Activated B cell treated with CpG ODN at 0.5 μM for 24 hours (primary cell): ENCODE data around the gene IPPK. TPM values are rescaled to one million over a fixed set of nuclear protein-coding genes. Genes with fewer than 3 reads are reported as not detected.

Experiments
- ATAC-seq: fragments of 200-7000 bp; cut with Tn5 transposase; one replicate; pipeline ENCODE4 v1.10.0; 2021; ENCODE audit warnings: low read depth, mild to moderate bottlenecking, moderate library complexity
- CTCF ChIA-PET: fragments of 350-600 bp; sonication (Branson Sonifier 250); formaldehyde crosslinking; loops from one replicate; lab custom pipeline; 2021; ENCODE audit warnings: antibody characterized with exemption; lab: Charles Lee
- POLR2A ChIA-PET: fragments of 350-600 bp; sonication (Branson Sonifier 250); formaldehyde crosslinking; loops from one replicate; lab custom pipeline; 2021; ENCODE audit warnings: antibody characterized with exemption; lab: Charles Lee
- DNase-seq: peaks from one replicate; pipeline ENCODE4 v3.0.0; 2022
- H3K27ac Mint-ChIP-seq: one replicate; pipeline ENCODE4 v1.8.0; 2020; ENCODE audit warnings: mixed read lengths
- H3K27me3 Mint-ChIP-seq: one replicate; pipeline ENCODE4 v1.8.0; 2021; ENCODE audit warnings: mixed read lengths
- H3K36me3 Mint-ChIP-seq: one replicate; pipeline ENCODE4 v1.8.0; 2021; ENCODE audit warnings: low read depth, mixed read lengths
- H3K4me1 Mint-ChIP-seq: one replicate; pipeline ENCODE4 v1.8.0; 2021; ENCODE audit warnings: mixed read lengths
- H3K4me3 Mint-ChIP-seq: one replicate; pipeline ENCODE4 v1.8.0; 2020; ENCODE audit warnings: mild to moderate bottlenecking, mixed read lengths
- H3K9me3 Mint-ChIP-seq: one replicate; pipeline ENCODE4 v1.8.0; 2020; ENCODE audit warnings: mixed read lengths
- intact Hi-C: fragments of 100-400 bp; cut with micrococcal nuclease; formaldehyde crosslinking; loops from one replicate; pipeline ENCODE4 v1.15.1; 2024
- total RNA-seq: library from RNA; stranded (reverse); gene quantifications from 2 replicates; pipeline ENCODE4 v1.2.3, GENCODE V29; 2022
- TF ChIP-seq, protein P1 (sequence below): fragments of 200-600 bp; IDR thresholded peaks from one replicate; pipeline ENCODE4 v1.8.0; 2022; ENCODE audit warnings: antibody characterized with exemption, mild to moderate bottlenecking

The IPPK gene
- total RNA-seq, 1 donor from 2014 or later = 9.7 TPM

GRCh38 chr9:92668746-92669526 is 995 bp downstream of the IPPK start:
- intact Hi-C loops = loop anchor here (5.0 kb wide), 1 partner anchor 33 kb away; no protein-coding TSS in a partner anchor
- Mint-ChIP-seq H3K27ac (peak overlapping the region; percentile 77), H3K9me3 (no peaks in the 10 kb centered on the region), H3K27me3 (no peaks in the 10 kb centered on the region), H3K4me1 (peaks cover 30% of the 10 kb centered on the region), H3K36me3 (peaks cover 11% of the 10 kb centered on the region), H3K4me3 (peak overlapping the region; percentile 96)
- DNase-seq (no peak), ATAC-seq (no peak)
- ChIA-PET CTCF (no interaction called here), POLR2A (no interaction called here)
- TF ChIP-seq, protein P1, sequence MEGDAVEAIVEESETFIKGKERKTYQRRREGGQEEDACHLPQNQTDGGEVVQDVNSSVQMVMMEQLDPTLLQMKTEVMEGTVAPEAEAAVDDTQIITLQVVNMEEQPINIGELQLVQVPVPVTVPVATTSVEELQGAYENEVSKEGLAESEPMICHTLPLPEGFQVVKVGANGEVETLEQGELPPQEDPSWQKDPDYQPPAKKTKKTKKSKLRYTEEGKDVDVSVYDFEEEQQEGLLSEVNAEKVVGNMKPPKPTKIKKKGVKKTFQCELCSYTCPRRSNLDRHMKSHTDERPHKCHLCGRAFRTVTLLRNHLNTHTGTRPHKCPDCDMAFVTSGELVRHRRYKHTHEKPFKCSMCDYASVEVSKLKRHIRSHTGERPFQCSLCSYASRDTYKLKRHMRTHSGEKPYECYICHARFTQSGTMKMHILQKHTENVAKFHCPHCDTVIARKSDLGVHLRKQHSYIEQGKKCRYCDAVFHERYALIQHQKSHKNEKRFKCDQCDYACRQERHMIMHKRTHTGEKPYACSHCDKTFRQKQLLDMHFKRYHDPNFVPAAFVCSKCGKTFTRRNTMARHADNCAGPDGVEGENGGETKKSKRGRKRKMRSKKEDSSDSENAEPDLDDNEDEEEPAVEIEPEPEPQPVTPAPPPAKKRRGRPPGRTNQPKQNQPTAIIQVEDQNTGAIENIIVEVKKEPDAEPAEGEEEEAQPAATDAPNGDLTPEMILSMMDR = no peak

DNA sequence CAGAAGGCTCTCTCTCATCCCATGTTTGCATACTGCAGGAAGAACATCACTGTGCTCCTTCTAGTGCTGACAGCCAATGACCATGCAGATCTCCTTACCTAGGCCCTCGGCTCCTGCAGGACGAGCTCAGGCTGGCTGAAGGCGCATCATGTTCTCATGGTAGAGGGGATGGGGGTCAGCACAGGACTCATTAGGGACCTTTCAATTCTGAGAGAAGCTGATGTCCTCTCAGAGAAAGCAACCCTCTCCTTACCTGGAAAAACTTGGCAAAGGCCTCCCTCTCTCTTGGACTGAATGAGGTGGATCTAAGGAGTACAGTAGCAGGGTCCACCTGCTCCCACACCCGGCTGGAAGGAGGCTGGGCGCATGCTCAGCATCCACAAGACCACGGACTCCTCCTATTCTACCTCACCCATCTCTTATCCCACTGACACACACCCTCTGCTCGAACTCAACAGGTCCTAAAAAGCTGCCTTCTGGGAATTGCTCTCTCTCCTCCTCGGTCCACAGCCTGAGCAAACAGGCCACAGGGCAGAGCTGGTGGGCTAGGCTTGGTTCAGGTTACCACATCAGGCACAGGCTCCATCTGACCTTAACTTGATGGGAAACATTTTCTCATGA is 2.9 kb downstream of the IPPK start:
- TF ChIP-seq, protein P1 = no peak
- ChIA-PET CTCF (interaction anchor here (0.8 kb wide), 1 partner anchor 14 kb away, joined by 3 read pairs; no protein-coding TSS in a partner anchor), POLR2A (no interaction called here)
- intact Hi-C loops = loop anchor here (5.0 kb wide), 1 partner anchor 35 kb away; no protein-coding TSS in a partner anchor
- DNase-seq (no peak), ATAC-seq (no peak)
- Mint-ChIP-seq H3K27me3 (no peaks in the 10 kb centered on the region), H3K4me1 (peaks cover 30% of the 10 kb centered on the region), H3K4me3 (no peak overlapping the region), H3K36me3 (peaks cover 18% of the 10 kb centered on the region), H3K27ac (no peak overlapping the region), H3K9me3 (no peaks in the 10 kb centered on the region)

GRCh38 chr9:92666236-92666635 is 3.7 kb downstream of the IPPK start:
- Mint-ChIP-seq H3K4me3 (no peak overlapping the region), H3K27me3 (no peaks in the 10 kb centered on the region), H3K36me3 (peaks cover 18% of the 10 kb centered on the region), H3K27ac (no peak overlapping the region), H3K9me3 (no peaks in the 10 kb centered on the region), H3K4me1 (peaks cover 35% of the 10 kb centered on the region)
- intact Hi-C loops = loop anchor here (5.0 kb wide), 1 partner anchor 36 kb away; no protein-coding TSS in a partner anchor
- POLR2A ChIA-PET = no interaction called here
- CTCF ChIA-PET = no interaction called here
- ATAC-seq = no peak
- DNase-seq = no peak
- TF ChIP-seq, protein P1 = no peak

DNA sequence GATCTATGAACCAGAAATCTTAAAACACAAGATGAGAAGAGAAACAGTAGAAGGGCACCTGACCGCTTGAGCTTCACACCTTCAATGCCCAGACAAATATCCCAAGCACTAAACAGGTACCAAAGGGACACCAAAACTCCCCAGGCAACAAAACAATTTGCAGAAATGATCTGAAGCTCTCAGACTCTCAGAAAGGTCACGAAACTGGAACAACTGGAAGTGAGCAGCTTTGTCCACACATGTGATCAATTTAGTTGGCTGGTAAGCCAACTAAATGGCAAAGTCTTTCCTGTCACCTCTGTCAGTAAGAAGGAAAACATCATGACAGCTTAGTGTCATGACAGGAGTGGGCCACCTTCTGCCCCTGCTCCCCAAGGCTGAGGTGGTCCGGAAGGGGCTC is 4.1 kb downstream of the IPPK start:
- H3K27ac Mint-ChIP-seq = no peak overlapping the region
- TF ChIP-seq, protein P1 = no peak
- H3K4me3 Mint-ChIP-seq = no peak overlapping the region
- intact Hi-C loops = loop anchor here (5.0 kb wide), 1 partner anchor 36 kb away; no protein-coding TSS in a partner anchor
- no peaks in the 10 kb centered on the region for H3K27me3 Mint-ChIP-seq
- CTCF ChIA-PET = no interaction called here
- H3K9me3 Mint-ChIP-seq = no peaks in the 10 kb centered on the region
- ATAC-seq = no peak
- POLR2A ChIA-PET = no interaction called here
- peaks cover 37% of the 10 kb centered on the region for H3K4me1 Mint-ChIP-seq
- no peak for DNase-seq
- peaks cover 18% of the 10 kb centered on the region for H3K36me3 Mint-ChIP-seq
